ENCODE data around the gene STK11IP. TPM values are rescaled to one million over a fixed set of nuclear protein-coding genes. Genes with fewer than 3 reads are reported as not detected.

Gene STK11IP
- total and polyA plus RNA-seq, 9 of the 15 experiments (the other 6 are each of a cell fraction or from before 2014, with no cell fraction given), result 0.52 to 21.7 (median 5.6) TPM

GRCh38 chr2:219597552-219598307, at the start of gene STK11IP (continued):
- TF ChIP-seq KDM4B (IDR thresholded peaks at IDR 0.05; ENCODE audit: borderline replicate concordance in 2 of 2, low read depth in 1 of 2) (peak in 1 of 2 experiments; percentile 71; a peak in 1 of 4 replicates), POLR2G (IDR thresholded peaks at IDR 0.05; ENCODE audit: low read depth, low read length) (peak; percentile 94), E2F1 (CRISPR knock-in tag; IDR thresholded peaks at IDR 0.05) (no peak), SREBF1 (IDR thresholded peaks at IDR 0.05; ENCODE audit: borderline replicate concordance, low read depth, low read length) (no peak), ELF1 (tag; IDR thresholded peaks at IDR 0.05) (peak; percentile 98), AFF4 (CRISPR knock-in tag; IDR thresholded peaks at IDR 0.05) (0 out of 2 replicates have a peak, but pooled peaks have one; percentile 35), PTTG1 (tag; IDR thresholded peaks at IDR 0.05; ENCODE audit: low read depth) (no peak), ETV6 (IDR thresholded peaks at IDR 0.05; ENCODE audit: borderline replicate concordance in 1 of 2, low read depth in 2 of 2, low read length in 1 of 2) (no peak), ETV6 (CRISPR knock-in tag; IDR thresholded peaks at IDR 0.05; ENCODE audit: borderline replicate concordance) (no peak), TEAD2 (tag; IDR thresholded peaks at IDR 0.05) (no peak), PHF20 (IDR thresholded peaks at IDR 0.05; ENCODE audit: partially characterized antibody) (peak; percentile 94), ETS2 (tag; IDR thresholded peaks at IDR 0.05; ENCODE audit: borderline replicate concordance, poor library complexity, severe bottlenecking) (no peak), SP2 (IDR thresholded peaks at IDR 0.05; ENCODE audit: extremely low read depth, low read depth, low read length, poor library complexity, severe bottlenecking) (peak; percentile 36)

Data from K562 (cell line).